NCI-H2107 treated with DMSO at 0.1 percent for 48 hours (cell line): Measurements from ENCODE around the gene DLGAP5.

Source experiments
- DNase-seq: peaks from one replicate; lab custom pipeline; 2025; ENCODE audit not compliant: unreplicated experiment; lab: John Stamatoyannopoulos, UW

DLGAP5 gene

GRCh38 chr14:55191203-55192053 is at the start of gene DLGAP5:
TSS of gene DLGAP5 (minus strand) at chr14:55191585. CDS start at chr14:55189179, 2,406 bp downstream.
- DNase-seq = peak; percentile 100

- no peak for DNase-seq
These were observed 49.3 kb upstream of the DLGAP5 start for GRCh38 chr14:55240526-55241178.

- DNase-seq = no peak
These were observed 47.9 kb upstream of the DLGAP5 start for GRCh38 chr14:55239320-55239719.

GRCh38 chr14:55238019-55238680 is 46.8 kb upstream of the DLGAP5 start:
- DNase-seq = no peak

GRCh38 chr14:55233591-55233990 is 42.2 kb upstream of the DLGAP5 start:
- no peak for DNase-seq

GRCh38 chr14:55228261-55228660 is 36.9 kb upstream of the DLGAP5 start:
- DNase-seq = no peak

- no peak for DNase-seq
These were observed 32.0 kb upstream of the DLGAP5 start for GRCh38 chr14:55223364-55223763.

GRCh38 chr14:55221968-55222367 is 30.6 kb upstream of the DLGAP5 start:
- no peak for DNase-seq

- no peak for DNase-seq
These were observed 29.8 kb upstream of the DLGAP5 start for GRCh38 chr14:55221186-55221585.

- no peak for DNase-seq
These were observed 28.8 kb upstream of the DLGAP5 start for GRCh38 chr14:55220230-55220629.

- peak; percentile 16 for DNase-seq
These were observed 21.2 kb upstream of the DLGAP5 start for GRCh38 chr14:55212634-55213033.

GRCh38 chr14:55207832-55208231 is 16.4 kb upstream of the DLGAP5 start:
- no peak for DNase-seq

GRCh38 chr14:55206175-55206693 is 14.8 kb upstream of the DLGAP5 start:
- no peak for DNase-seq

- no peak for DNase-seq
These were observed 10.1 kb upstream of the DLGAP5 start for GRCh38 chr14:55201219-55202101.

GRCh38 chr14:55200651-55201050 is 9.3 kb upstream of the DLGAP5 start:
- no peak for DNase-seq

GRCh38 chr14:55198749-55199148 is 7.4 kb upstream of the DLGAP5 start:
- DNase-seq = no peak

GRCh38 chr14:55194656-55195355 is 3.4 kb upstream of the DLGAP5 start:
- DNase-seq = no peak

- peak; percentile 32 for DNase-seq
These were observed 753 bp upstream of the DLGAP5 start for GRCh38 chr14:55192054-55192621.

- no peak for DNase-seq
These were observed 531 bp downstream of the DLGAP5 start for GRCh38 chr14:55190906-55191202.
